Esophagus muscularis mucosa (tissue), 4 donors: ENCODE data around the gene TMEM38B. TPM values are rescaled to one million over a fixed set of nuclear protein-coding genes. Genes with fewer than 3 reads are reported as not detected.

ENCODE experiments used
- DNase-seq: peaks from one replicate; pipeline ENCODE4 v3.0.0-alpha.2; 2017; ENCODE audit errors: extremely low spot score
- H3K27ac ChIP-seq, 4 donors: fragments of 200-600 bp; sonication (generic); replicated peaks in 1 of 4; 1 replicate in 3 of 4; 2 replicates in 1 of 4; pipeline ENCODE4 v1.5.1; 2016 to 2019; ENCODE audit warnings: mild to moderate bottlenecking in 1 of 4
- H3K27me3 ChIP-seq, 4 donors: fragments of 200-600 bp; sonication (generic); one replicate each; pipeline versions ENCODE4 v1.5.1 to v1.6.0; 2016 to 2019
- H3K36me3 ChIP-seq, 4 donors: fragments of 200-600 bp; sonication (generic); one replicate each; pipeline ENCODE4 v1.5.1; 2016 to 2019
- H3K4me1 ChIP-seq, 4 donors: fragments of 200-600 bp; sonication (generic); one replicate each; pipeline ENCODE4 v1.5.1; 2016 to 2019
- H3K4me3 ChIP-seq, 4 donors: fragments of 200-600 bp; sonication (generic); 1 replicate in 2 of 4; 2 replicates in 2 of 4; pipeline ENCODE4 v1.5.1; 2016 to 2019; ENCODE audit warnings: mild to moderate bottlenecking in 4 of 4, moderate library complexity in 1 of 4
- H3K9me3 ChIP-seq, 4 donors: fragments of 200-600 bp; sonication (generic); 1 replicate in 3 of 4; 2 replicates in 1 of 4; pipeline ENCODE4 v1.5.1; 2016 to 2019
- EP300 ChIP-seq: sonication (generic); formaldehyde crosslinking; IDR thresholded peaks from one replicate; pipeline ENCODE4 v1.6.1; 2017; ENCODE audit warnings: antibody characterized with exemption
- POLR2A ChIP-seq: fragments of 450-650 bp; IDR thresholded peaks from one replicate; pipeline ENCODE4 v1.6.1; 2017; ENCODE audit warnings: antibody characterized with exemption, moderate library complexity, mild to moderate bottlenecking, low read depth
- POLR2AphosphoS5 ChIP-seq, 2 donors: sonication (generic); formaldehyde crosslinking; IDR thresholded peaks; one replicate each; pipeline ENCODE4 v1.6.1; 2017; ENCODE audit warnings: antibody characterized with exemption in 2 of 2
- WGBS: methylation state at CpG from one replicate; pipeline ENCODE4 v1.1.5; 2018; 5-methylcytosine and 5-hydroxymethylcytosine counted together
- intact Hi-C: fragments of 100-400 bp; cut with DNase I; formaldehyde crosslinking; loops from one replicate; pipeline ENCODE4 v1.15.1; 2023
- total RNA-seq, 4 donors: library from RNA; depleted of rRNA; stranded (reverse); fragments of >200 nt; gene quantifications; one replicate each; pipeline versions ENCODE4 v1.1.0 to v1.2.1, GENCODE V29; 2016
- TF ChIP-seq, protein P1 (sequence below), 3 experiments: fragments of 200-600 bp in 2 of 3; fragments of 450-650 bp in 1 of 3; sonication (generic) in 2 of 3; IDR thresholded peaks; one replicate each; pipeline ENCODE4 v1.5.1; 2017 to 2019; ENCODE audit warnings: antibody characterized with exemption in 3 of 3, mild to moderate bottlenecking in 2 of 3, moderate library complexity in 1 of 3

TMEM38B gene
- total RNA-seq, 4 donors from 2014 or later: 8.0 to 15.1 (median 11.9) TPM

GRCh38 chr9:105712773-105713172 is 18.4 kb downstream of the TMEM38B start:
- intact Hi-C loops: no loop called here
- no peak for DNase-seq
- TF ChIP-seq, protein P1, sequence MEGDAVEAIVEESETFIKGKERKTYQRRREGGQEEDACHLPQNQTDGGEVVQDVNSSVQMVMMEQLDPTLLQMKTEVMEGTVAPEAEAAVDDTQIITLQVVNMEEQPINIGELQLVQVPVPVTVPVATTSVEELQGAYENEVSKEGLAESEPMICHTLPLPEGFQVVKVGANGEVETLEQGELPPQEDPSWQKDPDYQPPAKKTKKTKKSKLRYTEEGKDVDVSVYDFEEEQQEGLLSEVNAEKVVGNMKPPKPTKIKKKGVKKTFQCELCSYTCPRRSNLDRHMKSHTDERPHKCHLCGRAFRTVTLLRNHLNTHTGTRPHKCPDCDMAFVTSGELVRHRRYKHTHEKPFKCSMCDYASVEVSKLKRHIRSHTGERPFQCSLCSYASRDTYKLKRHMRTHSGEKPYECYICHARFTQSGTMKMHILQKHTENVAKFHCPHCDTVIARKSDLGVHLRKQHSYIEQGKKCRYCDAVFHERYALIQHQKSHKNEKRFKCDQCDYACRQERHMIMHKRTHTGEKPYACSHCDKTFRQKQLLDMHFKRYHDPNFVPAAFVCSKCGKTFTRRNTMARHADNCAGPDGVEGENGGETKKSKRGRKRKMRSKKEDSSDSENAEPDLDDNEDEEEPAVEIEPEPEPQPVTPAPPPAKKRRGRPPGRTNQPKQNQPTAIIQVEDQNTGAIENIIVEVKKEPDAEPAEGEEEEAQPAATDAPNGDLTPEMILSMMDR (IDR thresholded peaks at IDR 0.05): no peak
- TF ChIP-seq EP300: no peak
- TF ChIP-seq POLR2AphosphoS5 (IDR thresholded peaks at IDR 0.05): no peak
- peaks cover 0 to 11% (median 4%) of the 10 kb centered on the region in 4 donors for H3K36me3 ChIP-seq
- no peaks in the 10 kb centered on the region for H3K4me1 ChIP-seq
- H3K27ac ChIP-seq: no peak overlapping the region
- no peak overlapping the region for H3K4me3 ChIP-seq
- 86% methylated on average over 1 of the region's 6 CpGs for WGBS
- no peaks in the 10 kb centered on the region for H3K27me3 ChIP-seq
- H3K9me3 ChIP-seq: no peaks in the 10 kb centered on the region

- Histone ChIP-seq H3K4me1 (no peaks in the 10 kb centered on the region), H3K27ac (no peak overlapping the region), H3K27me3 (no peaks in the 10 kb centered on the region), H3K4me3 (no peak overlapping the region), H3K36me3 (peaks cover 0 to 11% (median 4%) of the 10 kb centered on the region in 4 donors), H3K9me3 (no peaks in the 10 kb centered on the region)
- 84% methylated on average over 6 of the region's 11 CpGs for WGBS
- DNase-seq: no peak
- TF ChIP-seq POLR2A: no peak
- intact Hi-C loops: no loop called here
These were observed 19.1 kb downstream of the TMEM38B start for GRCh38 chr9:105713260-105714019.

DNA sequence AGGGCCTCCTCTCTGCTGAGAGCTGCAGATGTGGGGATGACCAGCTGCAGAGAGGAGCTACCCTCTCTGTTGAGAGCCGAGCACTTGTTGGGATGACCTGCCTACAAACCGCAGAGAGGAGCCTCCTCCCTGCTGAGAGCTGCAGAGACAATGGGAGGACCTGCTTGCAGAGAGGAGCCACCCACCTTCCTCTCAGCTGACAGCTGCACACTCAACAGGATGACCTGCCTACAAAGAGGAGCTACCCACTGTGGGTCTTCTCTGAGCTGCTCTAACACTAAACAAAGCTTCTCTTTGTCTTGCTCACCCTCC is 19.6 kb downstream of the TMEM38B start:
- intact Hi-C loops: no loop called here
- Histone ChIP-seq H3K27ac (no peak overlapping the region), H3K4me1 (no peaks in the 10 kb centered on the region), H3K36me3 (peaks cover 0 to 11% (median 4%) of the 10 kb centered on the region in 4 donors), H3K27me3 (no peaks in the 10 kb centered on the region), H3K9me3 (no peaks in the 10 kb centered on the region), H3K4me3 (no peak overlapping the region)
- TF ChIP-seq, protein P1 (IDR thresholded peaks at IDR 0.05): no peak
- TF ChIP-seq POLR2AphosphoS5 (IDR thresholded peaks at IDR 0.05) (no peak), POLR2A (no peak), EP300 (no peak)
- DNase-seq: no peak
- 94% methylated on average over 2 of the region's 2 CpGs for WGBS

DNA sequence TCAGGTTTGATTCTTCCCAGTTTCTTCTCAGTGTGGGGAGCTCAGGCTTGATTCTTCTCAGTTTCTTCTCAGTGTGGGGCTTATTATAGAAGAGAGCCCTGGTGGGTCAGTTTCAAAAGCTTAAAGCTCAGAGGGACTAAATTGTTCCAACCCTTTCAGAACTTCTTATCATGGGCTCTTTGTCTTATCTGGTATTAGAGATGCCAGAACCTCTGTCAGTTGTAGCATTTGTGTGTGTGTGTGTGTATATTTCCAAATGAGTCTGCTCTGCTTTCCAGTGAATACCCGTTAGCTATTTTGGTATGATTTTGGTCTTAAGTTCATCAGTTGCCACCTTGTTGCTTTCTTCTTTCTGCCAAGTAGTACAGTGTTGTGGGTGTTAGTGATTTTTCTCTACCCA is 21.8 kb downstream of the TMEM38B start:
- no peak for DNase-seq
- no peak overlapping the region for H3K4me3 ChIP-seq
- no peaks in the 10 kb centered on the region for H3K27me3 ChIP-seq
- H3K9me3 ChIP-seq: no peaks in the 10 kb centered on the region
- intact Hi-C loops: loop anchor here (5.0 kb wide), 1 partner anchor 109 kb away; no protein-coding TSS in a partner anchor
- no peaks in the 10 kb centered on the region for H3K36me3 ChIP-seq
- H3K4me1 ChIP-seq: no peaks in the 10 kb centered on the region
- TF ChIP-seq, protein P1 (IDR thresholded peaks at IDR 0.05): no peak
- 79% methylated on average over 1 of the region's 1 CpG for WGBS
- H3K27ac ChIP-seq: no peak overlapping the region

GRCh38 chr9:105722099-105722498 is 27.8 kb downstream of the TMEM38B start:
- Histone ChIP-seq H3K27me3 (no peaks in the 10 kb centered on the region), H3K36me3 (peaks cover 0 to 5% (median 2%) of the 10 kb centered on the region in 4 donors), H3K9me3 (no peaks in the 10 kb centered on the region), H3K27ac (no peak overlapping the region), H3K4me1 (no peaks in the 10 kb centered on the region), H3K4me3 (no peak overlapping the region)
- WGBS: 89% methylated on average over 3 of the region's 3 CpGs
- intact Hi-C loops: no loop called here
- TF ChIP-seq POLR2A (no peak), POLR2AphosphoS5 (IDR thresholded peaks at IDR 0.05) (no peak), EP300 (no peak)
- TF ChIP-seq, protein P1 (IDR thresholded peaks at IDR 0.05): no peak
- no peak for DNase-seq
